ENCODE results near the gene SLC22A17. TPM values are rescaled to one million over a fixed set of nuclear protein-coding genes. Genes with fewer than 3 reads are reported as not detected.

The SLC22A17 gene
- total and polyA plus RNA-seq, 9 of the 15 experiments (the other 6 are each of a cell fraction or from before 2014, with no cell fraction given): 0.07 to 0.09 TPM; not detected in 7

DNA sequence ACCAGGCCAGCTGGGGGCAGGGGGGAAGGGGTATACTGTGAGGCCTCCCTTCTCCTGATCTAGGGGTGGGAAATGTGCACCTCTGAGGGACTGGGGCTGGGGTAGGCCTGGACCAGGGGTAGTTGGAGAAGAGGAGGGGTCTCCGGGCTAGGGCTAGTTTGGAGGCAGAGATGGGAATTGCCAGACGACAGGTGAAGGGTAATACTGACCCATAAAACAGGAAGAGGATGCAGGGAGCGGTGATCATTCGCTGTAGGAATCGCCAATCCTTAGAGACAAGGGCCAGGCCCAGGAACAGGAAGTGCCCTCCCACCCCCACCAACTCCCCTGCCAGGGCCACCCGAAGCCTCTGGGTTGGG, 4.4 kb downstream of the SLC22A17 start (continued):
- no peak for TF ChIP-seq NBN (IDR thresholded peaks at IDR 0.05; ENCODE audit: low read depth)
- TF ChIP-seq KDM5B (IDR thresholded peaks at IDR 0.05; ENCODE audit: insufficient replicate concordance, low read depth, low read length): no peak
- TF ChIP-seq, protein P1, sequence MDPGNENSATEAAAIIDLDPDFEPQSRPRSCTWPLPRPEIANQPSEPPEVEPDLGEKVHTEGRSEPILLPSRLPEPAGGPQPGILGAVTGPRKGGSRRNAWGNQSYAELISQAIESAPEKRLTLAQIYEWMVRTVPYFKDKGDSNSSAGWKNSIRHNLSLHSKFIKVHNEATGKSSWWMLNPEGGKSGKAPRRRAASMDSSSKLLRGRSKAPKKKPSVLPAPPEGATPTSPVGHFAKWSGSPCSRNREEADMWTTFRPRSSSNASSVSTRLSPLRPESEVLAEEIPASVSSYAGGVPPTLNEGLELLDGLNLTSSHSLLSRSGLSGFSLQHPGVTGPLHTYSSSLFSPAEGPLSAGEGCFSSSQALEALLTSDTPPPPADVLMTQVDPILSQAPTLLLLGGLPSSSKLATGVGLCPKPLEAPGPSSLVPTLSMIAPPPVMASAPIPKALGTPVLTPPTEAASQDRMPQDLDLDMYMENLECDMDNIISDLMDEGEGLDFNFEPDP (CRISPR knock-in tag; IDR thresholded peaks at IDR 0.05): no peak

DNA sequence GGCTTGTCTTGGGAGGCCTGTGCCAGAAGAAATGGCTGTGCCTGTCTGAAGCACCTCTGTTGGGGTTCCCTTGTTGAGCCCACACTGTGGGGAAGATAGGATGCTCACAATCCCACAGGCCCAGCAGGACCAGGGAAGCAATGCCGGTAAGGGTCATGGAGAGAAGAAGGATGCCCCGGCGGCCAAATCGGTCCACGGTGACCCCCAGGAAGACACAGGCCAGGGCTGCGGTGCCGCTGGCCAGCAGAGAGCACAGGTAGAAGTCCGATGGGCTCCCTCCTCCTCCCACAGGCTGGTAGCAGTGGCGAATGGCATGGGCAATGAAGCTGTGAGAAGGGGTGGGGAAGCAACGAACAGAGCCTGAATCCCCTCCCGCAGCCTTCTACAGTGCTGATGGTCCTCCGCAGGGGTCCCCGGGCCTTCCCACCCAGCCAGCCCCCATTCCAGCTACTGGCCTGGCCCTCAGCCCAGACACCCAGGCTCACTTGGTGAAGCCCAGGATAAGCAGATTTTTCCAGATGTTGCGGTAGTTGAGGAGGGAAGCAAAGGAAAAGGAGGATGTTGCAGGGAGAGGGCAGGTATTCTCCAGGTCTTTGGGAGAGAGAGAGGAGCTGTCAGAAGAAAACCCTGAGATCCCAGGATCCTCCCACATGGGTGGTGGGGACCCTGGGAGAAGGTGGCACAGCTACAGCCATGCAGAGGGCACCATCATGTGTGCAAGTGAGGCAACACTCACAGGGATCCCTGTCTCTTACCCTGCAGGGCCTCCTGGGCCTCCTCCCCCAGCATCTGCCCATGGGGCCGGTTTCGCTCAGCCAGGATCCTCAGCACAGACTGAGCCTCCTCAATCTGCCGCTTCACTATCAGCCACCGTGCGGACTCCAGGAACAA, 5.0 kb downstream of the SLC22A17 start:
- Histone ChIP-seq H3K27ac (ENCODE audit: extremely low read depth, low read depth, low read length) (no peak overlapping the region), H3K9me1 (ENCODE audit: control insufficient read depth, insufficient read depth, low read length) (no peaks in the 10 kb centered on the region), H2AFZ (ENCODE audit: low read depth, low read length) (no peak overlapping the region), H3K36me3 (ENCODE audit: control insufficient read depth, insufficient read depth, low read length) (no peaks in the 10 kb centered on the region), H3K4me1 (replicated peaks in 1 of 2; ENCODE audit: control insufficient read depth in 2 of 2, insufficient read depth in 2 of 2, low read length in 2 of 2) (peaks cover 11 to 28% of the 10 kb centered on the region in 2 experiments; a peak in 4 of 5 replicates), H4K20me1 (replicated peaks; ENCODE audit: control insufficient read depth, insufficient read depth, low read length) (no peaks in the 10 kb centered on the region), H3K9ac (ENCODE audit: insufficient read depth in 1 of 2, low read depth in 2 of 2, low read length in 2 of 2) (no peak overlapping the region; a peak in 1 of 4 replicates), H3K4me2 (ENCODE audit: insufficient read depth, low read length) (no peak overlapping the region), H3K4me3 (no peak overlapping the region), H3K9me3 (replicated peaks; ENCODE audit: control insufficient read depth, insufficient read depth, low read depth, low read length) (no peaks in the 10 kb centered on the region), H3K27me3 (ENCODE audit: control insufficient read depth in 2 of 2, insufficient read depth in 2 of 2, low read length in 2 of 2) (peaks cover 3 to 19% of the 10 kb centered on the region in 2 experiments; a peak in 3 of 5 replicates), H3K79me2 (ENCODE audit: control insufficient read depth, insufficient read depth, low read length) (no peaks in the 10 kb centered on the region)
- ChIA-PET CTCF (ENCODE audit: low intra/inter-chr PET ratio) (no interaction called here), POLR2A (no interaction called here)
- in situ Hi-C loops (cut with MboI): no loop called here
- FAIRE-seq (no peak), DNase-seq (ENCODE audit: extremely low read depth in 1 of 4, low spot score in 3 of 4) (no peak), ATAC-seq (no peak)
- WGBS (ENCODE audit: insufficient coverage, low coverage, missing lambda C conversion rate): 58% methylated on average over 12 of the region's 19 CpGs
- BruUV-seq (replicated peaks): no TSS peak
- intact Hi-C loops (cut with micrococcal nuclease): no loop called here
- TF ChIP-seq, protein P2, sequence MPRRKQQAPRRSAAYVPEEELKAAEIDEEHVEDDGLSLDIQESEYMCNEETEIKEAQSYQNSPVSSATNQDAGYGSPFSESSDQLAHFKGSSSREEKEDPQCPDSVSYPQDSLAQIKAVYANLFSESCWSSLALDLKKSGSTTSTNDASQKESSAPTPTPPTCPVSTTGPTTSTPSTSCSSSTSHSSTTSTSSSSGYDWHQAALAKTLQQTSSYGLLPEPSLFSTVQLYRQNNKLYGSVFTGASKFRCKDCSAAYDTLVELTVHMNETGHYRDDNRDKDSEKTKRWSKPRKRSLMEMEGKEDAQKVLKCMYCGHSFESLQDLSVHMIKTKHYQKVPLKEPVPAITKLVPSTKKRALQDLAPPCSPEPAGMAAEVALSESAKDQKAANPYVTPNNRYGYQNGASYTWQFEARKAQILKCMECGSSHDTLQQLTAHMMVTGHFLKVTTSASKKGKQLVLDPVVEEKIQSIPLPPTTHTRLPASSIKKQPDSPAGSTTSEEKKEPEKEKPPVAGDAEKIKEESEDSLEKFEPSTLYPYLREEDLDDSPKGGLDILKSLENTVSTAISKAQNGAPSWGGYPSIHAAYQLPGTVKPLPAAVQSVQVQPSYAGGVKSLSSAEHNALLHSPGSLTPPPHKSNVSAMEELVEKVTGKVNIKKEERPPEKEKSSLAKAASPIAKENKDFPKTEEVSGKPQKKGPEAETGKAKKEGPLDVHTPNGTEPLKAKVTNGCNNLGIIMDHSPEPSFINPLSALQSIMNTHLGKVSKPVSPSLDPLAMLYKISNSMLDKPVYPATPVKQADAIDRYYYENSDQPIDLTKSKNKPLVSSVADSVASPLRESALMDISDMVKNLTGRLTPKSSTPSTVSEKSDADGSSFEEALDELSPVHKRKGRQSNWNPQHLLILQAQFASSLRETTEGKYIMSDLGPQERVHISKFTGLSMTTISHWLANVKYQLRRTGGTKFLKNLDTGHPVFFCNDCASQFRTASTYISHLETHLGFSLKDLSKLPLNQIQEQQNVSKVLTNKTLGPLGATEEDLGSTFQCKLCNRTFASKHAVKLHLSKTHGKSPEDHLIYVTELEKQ (CRISPR knock-in tag; IDR thresholded peaks at IDR 0.05): no peak
- TF ChIP-seq BHLHE40 (IDR thresholded peaks at IDR 0.05; ENCODE audit: low read length) (no peak), MTA2 (IDR thresholded peaks at IDR 0.05; ENCODE audit: low read depth) (no peak), ZNF165 (CRISPR knock-in tag; IDR thresholded peaks at IDR 0.05; ENCODE audit: borderline replicate concordance) (no peak), ETS2 (tag; IDR thresholded peaks at IDR 0.05; ENCODE audit: borderline replicate concordance, poor library complexity, severe bottlenecking) (no peak), SMAD1 (IDR thresholded peaks at IDR 0.05; ENCODE audit: low read depth, low read length, partially characterized antibody) (no peak), NUFIP1 (IDR thresholded peaks at IDR 0.05; ENCODE audit: partially characterized antibody) (no peak)
- TF ChIP-seq, protein P3, sequence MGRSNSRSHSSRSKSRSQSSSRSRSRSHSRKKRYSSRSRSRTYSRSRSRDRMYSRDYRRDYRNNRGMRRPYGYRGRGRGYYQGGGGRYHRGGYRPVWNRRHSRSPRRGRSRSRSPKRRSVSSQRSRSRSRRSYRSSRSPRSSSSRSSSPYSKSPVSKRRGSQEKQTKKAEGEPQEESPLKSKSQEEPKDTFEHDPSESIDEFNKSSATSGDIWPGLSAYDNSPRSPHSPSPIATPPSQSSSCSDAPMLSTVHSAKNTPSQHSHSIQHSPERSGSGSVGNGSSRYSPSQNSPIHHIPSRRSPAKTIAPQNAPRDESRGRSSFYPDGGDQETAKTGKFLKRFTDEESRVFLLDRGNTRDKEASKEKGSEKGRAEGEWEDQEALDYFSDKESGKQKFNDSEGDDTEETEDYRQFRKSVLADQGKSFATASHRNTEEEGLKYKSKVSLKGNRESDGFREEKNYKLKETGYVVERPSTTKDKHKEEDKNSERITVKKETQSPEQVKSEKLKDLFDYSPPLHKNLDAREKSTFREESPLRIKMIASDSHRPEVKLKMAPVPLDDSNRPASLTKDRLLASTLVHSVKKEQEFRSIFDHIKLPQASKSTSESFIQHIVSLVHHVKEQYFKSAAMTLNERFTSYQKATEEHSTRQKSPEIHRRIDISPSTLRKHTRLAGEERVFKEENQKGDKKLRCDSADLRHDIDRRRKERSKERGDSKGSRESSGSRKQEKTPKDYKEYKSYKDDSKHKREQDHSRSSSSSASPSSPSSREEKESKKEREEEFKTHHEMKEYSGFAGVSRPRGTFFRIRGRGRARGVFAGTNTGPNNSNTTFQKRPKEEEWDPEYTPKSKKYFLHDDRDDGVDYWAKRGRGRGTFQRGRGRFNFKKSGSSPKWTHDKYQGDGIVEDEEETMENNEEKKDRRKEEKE (IDR thresholded peaks at IDR 0.05; ENCODE audit: borderline replicate concordance in 1 of 2, control insufficient read depth in 1 of 2, low read depth in 2 of 2, low read length in 1 of 2): no peak
